IMR-90 (cell line): ENCODE measurements around the gene MDFI. TPM values are rescaled to one million over a fixed set of nuclear protein-coding genes. Genes with fewer than 3 reads are reported as not detected.

Experiments used
- ATAC-seq: fragments of 200-7000 bp; cut with Tn5 transposase; 2 replicates; pipeline ENCODE4 v1.9.1; 2020; ENCODE audit warnings: low read depth, mild to moderate bottlenecking, moderate library complexity
- BruUV-seq: library from RNA; stranded (reverse); fragments of 400-500 nt; replicated peaks from 2 replicates; lab custom pipeline; 2021; lab: Mats Ljungman, UMichigan
- CTCF ChIA-PET: fragments of 300-600 bp; formaldehyde crosslinking; extraction: SDS; loops from one replicate; lab custom pipeline; 2021; ENCODE audit warnings: antibody characterized with exemption; lab: Yijun Ruan, JAX
- POLR2A ChIA-PET: fragments of 300-600 bp; sonication (Branson Sonifier 250); formaldehyde crosslinking; loops from one replicate; lab custom pipeline; 2022; ENCODE audit warnings: antibody characterized with exemption; ENCODE audit not compliant: unreplicated experiment; lab: Charles Lee
- DNase-seq: peaks from one replicate; pipeline ENCODE4 v3.0.0; 2013
- H2AFZ ChIP-seq: replicated peaks from 2 replicates; pipeline ENCODE3; 2013; ENCODE audit warnings: low read length, mild to moderate bottlenecking; ENCODE audit not compliant: poor library complexity
- H2AK5ac ChIP-seq: 2 replicates; pipeline ENCODE4 v1.6.1; 2013; ENCODE audit warnings: low read depth, low read length, inconsistent platforms
- H2AK9ac ChIP-seq: replicated peaks from 2 replicates; pipeline ENCODE3; 2013; ENCODE audit warnings: mild to moderate bottlenecking, low read depth, low read length, moderate library complexity; ENCODE audit not compliant: poor library complexity
- H2BK120ac ChIP-seq: 2 replicates; pipeline ENCODE4 v1.6.1; 2013; ENCODE audit warnings: low read depth, low read length, inconsistent platforms
- H2BK15ac ChIP-seq: 3 replicates; pipeline ENCODE4 v1.6.1; 2013; ENCODE audit warnings: low read depth, low read length, inconsistent platforms
- H2BK20ac ChIP-seq: 2 replicates; pipeline ENCODE4 v1.6.1; 2013; ENCODE audit warnings: low read depth, mild to moderate bottlenecking, inconsistent platforms, low read length, moderate library complexity
- H2BK5ac ChIP-seq: 2 replicates; pipeline ENCODE4 v1.6.1; 2013; ENCODE audit warnings: mild to moderate bottlenecking, low read depth, low read length, inconsistent platforms; ENCODE audit not compliant: poor library complexity, severe bottlenecking
- H3K14ac ChIP-seq: replicated peaks from 2 replicates; pipeline ENCODE4 v1.6.1; 2013; ENCODE audit warnings: low read depth, low read length, inconsistent platforms
- H3K18ac ChIP-seq: 2 replicates; pipeline ENCODE4 v1.6.1; 2013; ENCODE audit warnings: low read depth, low read length, control low read depth
- H3K23ac ChIP-seq: 2 replicates; pipeline ENCODE4 v1.6.1; 2013; ENCODE audit warnings: low read depth, low read length, inconsistent platforms
- H3K27ac ChIP-seq: 2 replicates; pipeline ENCODE4 v1.5.1; 2013; ENCODE audit warnings: mild to moderate bottlenecking, control low read depth, low read length; ENCODE audit not compliant: insufficient read depth
- H3K27me3 ChIP-seq: 2 replicates; pipeline ENCODE4 v1.6.1; 2013; ENCODE audit warnings: low read length; ENCODE audit not compliant: control insufficient read depth, insufficient read depth
- H3K36me3 ChIP-seq: 2 replicates; pipeline ENCODE4 v1.6.1; 2013; ENCODE audit warnings: low read length, mixed read lengths; ENCODE audit not compliant: control insufficient read depth, insufficient read depth
- H3K4ac ChIP-seq: 2 replicates; pipeline ENCODE4 v1.6.1; 2013; ENCODE audit warnings: low read depth, low read length, inconsistent platforms
- H3K4me1 ChIP-seq: 2 replicates; pipeline ENCODE4 v1.6.1; 2013; ENCODE audit warnings: low read length, mixed read lengths; ENCODE audit not compliant: control insufficient read depth, insufficient read depth
- H3K4me2 ChIP-seq: 2 replicates; pipeline ENCODE4 v1.6.1; 2013; ENCODE audit warnings: low read depth, mild to moderate bottlenecking, control low read depth, low read length, moderate library complexity
- H3K4me3 ChIP-seq: 2 replicates; pipeline ENCODE4 v1.5.1; 2013; ENCODE audit warnings: low read depth, mild to moderate bottlenecking, control low read depth, low read length, moderate library complexity; ENCODE audit not compliant: insufficient read depth
- H3K56ac ChIP-seq: 2 replicates; pipeline ENCODE4 v1.6.1; 2013; ENCODE audit warnings: low read length, inconsistent platforms; ENCODE audit not compliant: insufficient read depth; ENCODE audit errors: extremely low read depth
- H3K79me1 ChIP-seq, 2 experiments: 2 replicates each; pipeline ENCODE4 v1.6.1; 2013; ENCODE audit warnings: low read length in 2 of 2, inconsistent platforms in 1 of 2, low read depth in 1 of 2
- H3K9ac ChIP-seq: 2 replicates; pipeline ENCODE4 v1.6.1; 2013; ENCODE audit warnings: low read depth, low read length, control low read depth
- H3K9me1 ChIP-seq: 2 replicates; pipeline ENCODE4 v1.6.1; 2013; ENCODE audit warnings: low read length, inconsistent platforms; ENCODE audit not compliant: insufficient read depth
- H3K9me3 ChIP-seq: 2 replicates; pipeline ENCODE4 v1.6.1; 2013; ENCODE audit warnings: low read length; ENCODE audit not compliant: control insufficient read depth, insufficient read depth
- H4K20me1 ChIP-seq: 2 replicates; pipeline ENCODE4 v1.6.1; 2013; ENCODE audit warnings: low read length, inconsistent platforms; ENCODE audit not compliant: insufficient read depth
- H4K5ac ChIP-seq: 2 replicates; pipeline ENCODE4 v1.6.1; 2013; ENCODE audit warnings: mild to moderate bottlenecking, low read depth, low read length, control low read depth
- H4K8ac ChIP-seq, 2 experiments: 2 replicates each; pipeline ENCODE4 v1.6.1; 2013; ENCODE audit warnings: low read depth in 2 of 2, low read length in 2 of 2, control low read depth in 1 of 2, inconsistent platforms in 1 of 2
- H4K91ac ChIP-seq: 2 replicates; pipeline ENCODE4 v1.6.1; 2013; ENCODE audit warnings: low read depth, low read length, inconsistent platforms; ENCODE audit not compliant: insufficient read depth
- CEBPB ChIP-seq: IDR thresholded peaks from 2 replicates; pipeline ENCODE4 v1.6.1; 2012; ENCODE audit warnings: low read depth, low read length, improper control_type of control experiment
- CTCF ChIP-seq: conservative IDR thresholded peaks from 2 replicates; pipeline ENCODE4 v1.5.1; 2012; ENCODE audit warnings: mild to moderate bottlenecking, low read depth, low read length, improper control_type of control experiment
- ELK1 ChIP-seq: fragments of 150-350 bp; IDR thresholded peaks from 2 replicates; pipeline ENCODE4 v1.6.1; 2016; ENCODE audit warnings: low read depth, mild to moderate bottlenecking, low read length, moderate library complexity, borderline replicate concordance
- FOS ChIP-seq: fragments of 150-350 bp; IDR thresholded peaks from 2 replicates; pipeline ENCODE4 v1.6.1; 2016; ENCODE audit warnings: low read depth, low read length
- MXI1 ChIP-seq: IDR thresholded peaks from 2 replicates; pipeline ENCODE4 v1.6.1; 2012; ENCODE audit warnings: low read depth, mild to moderate bottlenecking, low read length, moderate library complexity, borderline replicate concordance
- POLR2A ChIP-seq: IDR thresholded peaks from 2 replicates; pipeline ENCODE4 v1.6.1; 2012; ENCODE audit warnings: mild to moderate bottlenecking, low read depth, low read length
- SMC3 ChIP-seq: fragments of 150-350 bp; IDR thresholded peaks from 2 replicates; pipeline ENCODE4 v1.6.1; 2016; ENCODE audit warnings: low read depth, mild to moderate bottlenecking, antibody characterized with exemption, low read length, moderate library complexity
- USF2 ChIP-seq: fragments of 150-350 bp; IDR thresholded peaks from 2 replicates; pipeline ENCODE4 v1.6.1; 2017; ENCODE audit warnings: mild to moderate bottlenecking, antibody characterized with exemption, low read length, low read depth
- WGBS, 2 experiments: methylation state at CpG; one replicate each; pipeline versions ENCODE4 v1.1.5 to v1.1.7; 2013; ENCODE audit warnings: missing lambda C conversion rate in 2 of 2; ENCODE audit not compliant: insufficient read length in 1 of 2; ENCODE audit errors: extremely low coverage in 2 of 2; 5-methylcytosine and 5-hydroxymethylcytosine counted together
- dilution Hi-C: fragments of 300-500 bp; cut with HindIII; formaldehyde crosslinking; loops from one replicate; pipeline ENCODE4 v1.14.3; 2018; ENCODE audit warnings: low sequenced_read_pairs; ENCODE audit not compliant: unreplicated experiment
- in situ Hi-C: fragments of 300-500 bp; cut with MboI; formaldehyde crosslinking; loops from 3 replicates; pipeline ENCODE4 v1.14.3; 2019; ENCODE audit warnings: low sequenced_read_pairs, inconsistent platforms, mixed read lengths
- intact Hi-C: fragments of 100-400 bp; cut with micrococcal nuclease; formaldehyde crosslinking; loops from 2 replicates; pipeline ENCODE4 v1.10.0; 2022
- polyA plus RNA-seq, 3 experiments: library from polyadenylated mRNA; depleted of rRNA; stranded (reverse); fragments of >200 nt; gene quantifications; 2 replicates each; pipeline ENCODE4 v1.2.3, GENCODE V29; 2012; ENCODE audit warnings: low replicate concordance in 1 of 3
- total RNA-seq: library from RNA; depleted of rRNA; stranded (reverse); fragments of >200 nt; gene quantifications from 2 replicates; pipeline ENCODE4 v1.2.3, GENCODE V29; 2012

The MDFI gene
- total and polyA plus RNA-seq, 2 of the 4 experiments (the other 2 are of a cell fraction) = 0.18 to 0.29 TPM

- DNase-seq (no peak), ATAC-seq (no peak)
- Histone ChIP-seq H3K9me3 (no peaks in the 10 kb centered on the region; the same call in 1 of the 2 replicates), H3K9ac (no peak overlapping the region), H2BK120ac (no peak overlapping the region), H3K79me1 (no peaks in the 10 kb centered on the region), H3K4me2 (no peak overlapping the region), H2BK5ac (no peak overlapping the region), H3K14ac (no peak overlapping the region), H4K5ac (no peak overlapping the region), H2BK20ac (no peak overlapping the region), H3K18ac (no peak overlapping the region), H3K4ac (no peak overlapping the region), H3K9me1 (no peaks in the 10 kb centered on the region), H3K27ac (no peak overlapping the region), H4K20me1 (no peaks in the 10 kb centered on the region; the same call in 1 of the 2 replicates), H2AK5ac (no peak overlapping the region), H3K4me1 (no peaks in the 10 kb centered on the region), H3K36me3 (no peaks in the 10 kb centered on the region), H3K56ac (no peak overlapping the region), H4K8ac (no peak overlapping the region), H2BK15ac (no peak overlapping the region), H2AFZ (no peak overlapping the region), H4K91ac (no peak overlapping the region), H3K27me3 (peaks cover 87% of the 10 kb centered on the region), H2AK9ac (no peak overlapping the region), H3K23ac (no peak overlapping the region), H3K4me3 (no peak overlapping the region)
- POLR2A ChIA-PET = no interaction called here
- CTCF ChIA-PET = no interaction called here
- BruUV-seq = no TSS peak
- 30% methylated on average over 3 of the region's 10 CpGs; no CpG with 5 or more reads in 1 of the 2 experiments for WGBS, 2 experiments
- dilution Hi-C loops (no loop called here), intact Hi-C loops (no loop called here), in situ Hi-C loops (no loop called here)
- TF ChIP-seq SMC3 = no peak
- no peak for TF ChIP-seq CEBPB
- TF ChIP-seq POLR2A = no peak
- no peak for TF ChIP-seq ELK1
- TF ChIP-seq CTCF = no peak
- TF ChIP-seq FOS = no peak
- no peak for TF ChIP-seq MXI1
- TF ChIP-seq USF2 = no peak
Observed at GRCh38 chr6:41642960-41643898, 5.0 kb downstream of the MDFI start.
